Kidney (tissue), 14 donors: ENCODE results near the gene CDYL2. TPM values are rescaled to one million over a fixed set of nuclear protein-coding genes. Genes with fewer than 3 reads are reported as not detected.

Experiments used
- DNase-seq, 5 donors: peaks; one replicate each; pipeline ENCODE4 v3.0.0-alpha.2; 2013 to 2020
- FAIRE-seq: peaks from 2 replicates; lab custom pipeline; 2012; peaks lifted over from hg19 to GRCh38; lab: Jason Lieb, UNC
- H3K27ac ChIP-seq, 2 donors: one replicate each; pipeline ENCODE4 v1.7.0; 2013; ENCODE audit warnings: low read depth in 2 of 2, low read length in 2 of 2, inconsistent platforms in 1 of 2
- H3K27me3 ChIP-seq: one replicate; pipeline ENCODE4 v1.7.1; 2013; ENCODE audit warnings: low read length, inconsistent platforms; ENCODE audit not compliant: control insufficient read depth, insufficient read depth
- H3K36me3 ChIP-seq, 3 donors: one replicate each; pipeline versions ENCODE4 v1.7.0 to v1.7.1; 2013; ENCODE audit warnings: low read length in 3 of 3, control low read depth in 1 of 3, inconsistent platforms in 1 of 3; ENCODE audit not compliant: insufficient read depth in 3 of 3, control insufficient read depth in 2 of 3
- H3K4me1 ChIP-seq, 3 donors: one replicate each; pipeline versions ENCODE4 v1.7.0 to v1.7.1; 2013; ENCODE audit warnings: low read length in 3 of 3, inconsistent platforms in 1 of 3, low read depth in 1 of 3; ENCODE audit not compliant: control insufficient read depth in 2 of 3, insufficient read depth in 2 of 3
- H3K4me3 ChIP-seq, 3 donors: one replicate each; pipeline versions ENCODE4 v1.7.0 to v1.8.1; 2013; ENCODE audit warnings: low read length in 3 of 3, control low read depth in 1 of 3, inconsistent platforms in 1 of 3
- H3K9ac ChIP-seq, 3 donors: one replicate each; pipeline versions ENCODE4 v1.7.0 to v1.7.1; 2013; ENCODE audit warnings: low read length in 3 of 3, control low read depth in 1 of 3, inconsistent platforms in 1 of 3
- H3K9me3 ChIP-seq, 3 donors: one replicate each; pipeline versions ENCODE4 v1.7.0 to v1.7.1; 2013; ENCODE audit warnings: low read length in 3 of 3, control low read depth in 1 of 3, inconsistent platforms in 1 of 3; ENCODE audit not compliant: control insufficient read depth in 2 of 3, insufficient read depth in 1 of 3
- CTCF ChIP-seq: IDR thresholded peaks from 3 replicates; pipeline ENCODE4 v1.5.1; 2012; ENCODE audit warnings: mild to moderate bottlenecking, moderate library complexity, borderline replicate concordance; ENCODE audit not compliant: insufficient read depth; ENCODE audit errors: extremely low read depth
- intact Hi-C: fragments of 100-400 bp; cut with DNase I; formaldehyde crosslinking; loops from one replicate; pipeline ENCODE4 v1.11.1; 2022
- polyA plus RNA-seq: library from polyadenylated mRNA; stranded (reverse); fragments of 350-450 nt; fragmentation: Illumina TruSeq; extraction: RNeasy Lipid Tissue Mini Kit (QIAGEN cat#74804); gene quantifications from one replicate; pipeline ENCODE4 v1.2.3, GENCODE V29; 2014; ENCODE audit warnings: low read depth, low replicate concordance; ENCODE audit not compliant: insufficient read depth
- total RNA-seq: library from RNA; stranded (reverse); fragmentation: NEBNext Ultra II Directional; extraction: Animal tissue kit (Norgen Biotek cat#: 25700); gene quantifications from one replicate; pipeline ENCODE4 v1.2.1, GENCODE V29; 2021
- donor health status: control.
- donor health status: control.
- donor health status: control.
- donor health status: control.
- donor health status: control.
- donor health status: DM: yes; HTN: yes; CAD: no.
- donor health status: Normal renal cell carcinoma (clear cell type).

The CDYL2 gene
- total and polyA plus RNA-seq, 2 donors from 2014 or later, result 2.6 to 27.3 TPM

GRCh38 chr16:80666378-80667250, 137.8 kb downstream of the CDYL2 start:
- Histone ChIP-seq H3K9ac (no peak overlapping the region), H3K27ac (no peak overlapping the region), H3K9me3 (no peaks in the 10 kb centered on the region), H3K36me3 (no peaks in the 10 kb centered on the region), H3K4me3 (no peak overlapping the region), H3K27me3 (no peaks in the 10 kb centered on the region), H3K4me1 (no peaks in the 10 kb centered on the region)
- no peak for FAIRE-seq
- DNase-seq, result peak in 3 of 5 donors; percentile 29 to 53 (median 37)
- TF ChIP-seq CTCF, result no peak
- intact Hi-C loops, result no loop called here

- no peaks in the 10 kb centered on the region for H3K36me3 ChIP-seq
- intact Hi-C loops, result no loop called here
- H3K27me3 ChIP-seq, result no peaks in the 10 kb centered on the region
- H3K9ac ChIP-seq, result no peak overlapping the region
- FAIRE-seq (no peak), DNase-seq (no peak)
- no peak for TF ChIP-seq CTCF
- H3K4me1 ChIP-seq, result no peaks in the 10 kb centered on the region
- H3K4me3 ChIP-seq, result no peak overlapping the region
- H3K9me3 ChIP-seq, result no peaks in the 10 kb centered on the region
- H3K27ac ChIP-seq, result no peak overlapping the region
Observed at GRCh38 chr16:80665356-80665755, 139.0 kb downstream of the CDYL2 start.

GRCh38 chr16:80664786-80665185, 139.6 kb downstream of the CDYL2 start:
- TF ChIP-seq CTCF, result no peak
- Histone ChIP-seq H3K9ac (no peak overlapping the region), H3K36me3 (no peaks in the 10 kb centered on the region), H3K27ac (no peak overlapping the region), H3K4me1 (no peaks in the 10 kb centered on the region), H3K27me3 (no peaks in the 10 kb centered on the region), H3K9me3 (peaks cover 0 to 2% (median 1%) of the 10 kb centered on the region in 3 donors), H3K4me3 (no peak overlapping the region)
- intact Hi-C loops, result no loop called here
- no peak for FAIRE-seq
- DNase-seq, result no peak
